Measurements from ENCODE around the gene STARD5.

Gene STARD5

DNA sequence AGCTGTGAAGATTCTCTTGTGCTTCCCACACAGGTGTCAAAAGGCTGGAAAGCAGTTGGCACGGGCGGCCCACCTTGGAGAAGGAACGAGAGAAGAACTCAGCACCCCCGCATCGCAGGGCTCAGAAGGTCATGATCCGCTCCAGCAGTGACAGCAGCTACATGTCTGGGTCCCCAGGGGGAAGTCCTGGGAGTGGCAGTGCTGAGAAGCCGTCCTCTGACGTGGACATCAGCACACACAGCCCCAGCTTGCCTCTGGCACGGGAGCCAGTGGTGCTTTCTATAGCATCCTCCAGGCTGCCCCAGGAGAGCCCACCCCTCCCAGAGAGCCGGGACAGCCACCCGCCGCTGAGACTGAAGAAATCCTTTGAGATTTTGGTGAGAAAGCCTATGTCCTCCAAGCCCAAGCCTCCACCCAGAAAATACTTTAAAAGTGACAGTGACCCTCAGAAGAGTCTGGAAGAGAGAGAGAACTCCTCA, 31.4 kb downstream of the STARD5 start:
- DNase-seq (ENCODE audit: low read depth): no peak

- no peak for DNase-seq (ENCODE audit: low read depth)
Measured at GRCh38 chr15:81291916-81292522, 31.9 kb downstream of the STARD5 start.

DNA sequence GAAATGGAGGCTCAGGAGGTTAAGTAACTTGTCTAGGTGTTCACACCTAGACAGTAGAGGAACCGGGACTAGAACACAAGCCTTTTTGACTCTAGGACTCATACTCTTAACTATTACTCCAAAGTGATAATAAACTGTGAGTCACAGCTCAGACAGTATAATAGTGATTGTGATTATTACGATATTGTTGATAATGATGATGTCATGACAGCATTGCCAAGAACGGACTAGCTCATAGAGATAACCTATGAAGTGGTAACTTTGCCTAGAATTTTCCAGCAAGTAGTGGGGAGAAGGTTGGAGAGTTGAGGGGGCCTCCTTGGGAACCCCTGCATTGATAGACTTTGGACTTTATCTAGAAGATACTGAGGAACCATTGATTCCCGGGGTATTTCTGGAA, 34.0 kb downstream of the STARD5 start:
- DNase-seq (ENCODE audit: low read depth): no peak

DNA sequence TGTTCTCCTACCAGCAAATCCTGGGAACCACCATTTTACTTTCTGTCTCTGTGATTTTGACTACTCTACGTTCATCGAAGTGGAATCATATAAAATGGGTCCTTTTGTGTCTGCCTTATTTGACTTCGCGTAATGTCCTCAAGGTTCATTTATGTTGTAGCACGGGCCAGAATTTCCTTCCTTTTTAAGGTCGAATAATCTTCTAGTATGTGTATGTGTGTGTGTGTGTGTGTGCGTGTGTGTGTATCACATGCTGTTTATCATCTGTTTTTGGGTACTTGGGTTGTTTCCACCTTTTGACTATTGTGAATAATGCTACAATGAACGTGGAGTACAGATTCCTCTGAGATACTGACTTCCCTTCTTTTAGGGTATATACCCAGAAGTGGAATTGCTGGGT, 35.3 kb downstream of the STARD5 start:
- no peak for DNase-seq (ENCODE audit: low read depth)

DNA sequence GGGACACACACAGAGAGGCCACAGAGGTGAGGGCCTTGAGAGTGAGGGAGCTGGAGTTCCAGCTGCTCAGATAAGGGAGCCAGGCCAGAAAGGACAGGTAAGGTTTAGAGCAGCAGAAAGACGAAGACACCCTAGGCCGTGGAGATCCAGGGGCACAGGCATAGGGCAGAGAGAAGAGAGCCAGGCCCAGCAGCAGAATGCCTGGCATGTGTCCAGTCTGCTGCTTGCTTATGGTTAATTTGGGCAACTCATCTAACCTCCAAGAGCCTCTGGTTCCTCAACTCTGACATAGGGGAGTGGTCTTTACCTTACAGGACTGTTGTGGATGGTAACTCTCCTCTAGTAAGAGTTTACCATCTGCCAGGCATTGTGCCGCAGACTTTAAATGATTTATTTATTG, 35.9 kb downstream of the STARD5 start:
- DNase-seq (ENCODE audit: low read depth): no peak

- DNase-seq (ENCODE audit: low read depth): no peak
Measured at GRCh38 chr15:81286621-81287121, 37.3 kb downstream of the STARD5 start.

GRCh38 chr15:81285461-81285860, 38.5 kb downstream of the STARD5 start:
- DNase-seq (ENCODE audit: low read depth): no peak

DNA sequence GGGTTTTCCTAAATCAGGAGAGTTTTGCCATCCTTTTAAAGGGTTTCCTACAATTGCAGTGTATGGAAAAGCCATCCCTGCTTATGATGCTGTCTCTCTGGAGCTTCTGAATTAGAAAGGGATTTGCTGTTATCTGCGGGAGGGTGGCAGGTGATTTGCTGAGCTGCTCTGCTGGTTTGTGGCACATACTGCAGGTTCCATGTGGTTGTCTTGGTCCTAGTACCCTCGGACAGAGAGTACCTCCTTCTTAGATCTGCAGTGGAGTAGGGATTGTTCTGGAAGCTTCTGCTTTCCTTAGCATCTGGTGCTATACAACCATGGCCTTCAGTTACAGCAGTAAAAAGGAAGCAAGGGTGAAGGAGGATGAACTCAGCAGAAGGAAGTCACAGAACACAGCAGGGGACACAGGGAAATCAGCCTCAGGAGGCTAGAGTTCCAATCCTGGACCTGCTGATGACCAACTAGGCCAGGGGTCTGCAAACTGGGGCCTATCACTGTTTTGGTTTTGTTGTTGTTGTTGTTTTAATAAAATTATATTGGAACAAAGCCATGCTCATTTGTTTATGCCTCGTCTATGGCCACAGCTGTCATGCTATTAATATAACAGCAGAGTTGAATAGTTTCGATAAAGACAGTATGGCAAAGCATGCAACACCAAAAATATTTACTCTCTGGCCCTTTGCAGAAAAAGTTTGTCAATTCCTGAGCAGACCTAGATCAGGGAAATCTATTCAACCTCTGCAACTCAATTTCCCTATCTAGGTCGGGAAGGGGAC, 39.5 kb downstream of the STARD5 start:
- no peak for DNase-seq (ENCODE audit: low read depth)

DNA sequence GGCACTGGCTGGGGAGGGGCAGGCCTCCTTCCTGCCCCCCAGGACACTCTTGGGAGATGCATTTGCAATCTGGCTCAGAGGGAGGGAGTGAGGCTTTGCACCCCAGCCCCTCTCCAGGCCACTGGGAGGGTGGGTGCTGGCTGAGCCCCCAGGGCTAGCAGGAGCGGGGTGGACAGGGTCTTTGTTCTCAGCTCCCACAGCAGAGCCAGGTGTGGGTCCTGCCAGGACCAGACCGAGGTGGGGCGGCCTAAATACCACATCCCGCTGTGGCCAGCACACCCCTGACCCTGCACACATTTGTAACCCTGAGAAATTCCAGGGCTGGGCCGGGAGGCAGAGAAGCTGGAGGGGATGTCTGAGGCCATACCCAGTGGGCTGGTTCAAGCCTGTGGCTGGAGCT, 41.0 kb downstream of the STARD5 start:
- DNase-seq (ENCODE audit: low read depth): no peak

DNA sequence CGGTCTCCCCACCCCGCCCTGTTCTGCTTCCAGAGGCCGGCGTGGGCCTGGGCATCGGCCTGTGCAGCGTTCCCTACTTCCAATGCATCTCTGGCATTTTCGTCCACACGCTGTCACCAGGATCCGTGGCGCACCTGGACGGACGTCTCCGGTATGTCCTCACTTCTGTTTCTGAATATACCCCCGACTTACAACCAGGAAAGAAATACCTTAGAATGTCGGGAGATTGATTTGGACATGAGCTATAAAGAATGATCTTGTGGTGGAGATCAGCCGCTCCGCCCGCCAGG, 41.4 kb downstream of the STARD5 start:
- DNase-seq (ENCODE audit: low read depth): no peak

GRCh38 chr15:81281766-81282605, 42.0 kb downstream of the STARD5 start:
- no peak for DNase-seq (ENCODE audit: low read depth)

DNA sequence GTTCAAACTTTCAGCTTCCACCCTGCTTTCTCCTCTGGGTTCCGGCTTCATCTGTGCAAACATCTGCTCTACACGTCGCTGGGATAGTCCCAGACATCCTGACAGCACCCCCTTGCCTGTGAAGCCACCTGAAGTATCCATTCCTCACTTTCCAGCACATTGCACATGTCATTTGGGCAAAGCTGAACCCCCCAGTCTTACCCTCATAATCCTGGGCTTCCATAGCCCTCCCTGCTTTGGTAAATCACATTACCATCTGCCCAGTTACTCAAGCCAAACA, 42.5 kb downstream of the STARD5 start:
- DNase-seq (ENCODE audit: low read depth): no peak

DNA sequence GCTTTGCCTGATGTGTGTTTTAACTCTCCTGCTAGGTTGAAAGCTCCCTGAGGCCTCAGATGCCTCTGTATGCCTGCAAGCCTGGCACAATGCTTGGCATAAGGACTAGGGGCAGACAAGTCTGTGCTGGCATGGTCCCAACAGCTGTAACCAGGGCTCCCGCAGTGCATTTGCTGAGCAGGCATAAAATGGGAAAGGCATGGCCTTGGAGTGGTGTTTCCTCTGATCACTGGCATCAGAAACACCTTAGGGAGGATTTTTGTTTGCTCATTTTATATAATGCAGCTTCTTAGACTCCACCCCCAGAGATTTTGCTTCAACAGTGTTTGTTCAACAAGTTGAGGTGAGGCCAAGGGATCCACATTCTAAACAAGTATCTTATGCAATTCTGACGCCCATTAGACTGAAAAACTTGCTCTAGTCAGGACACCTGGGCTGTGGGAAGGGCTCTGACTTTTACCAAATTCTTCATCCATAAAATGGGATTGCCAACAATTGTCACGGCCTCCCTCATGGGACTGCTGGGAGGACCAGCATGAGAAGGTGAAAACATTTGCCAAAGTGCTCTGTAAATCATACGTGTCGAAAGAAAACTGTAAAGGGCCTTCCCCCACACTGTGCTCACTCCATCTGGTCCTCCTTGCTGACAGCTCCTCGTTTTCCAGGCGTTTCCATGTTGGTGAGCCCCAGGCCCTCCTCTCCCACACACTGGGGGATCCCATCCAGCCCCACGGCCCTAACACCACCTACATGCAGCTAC, 43.1 kb downstream of the STARD5 start:
- DNase-seq (ENCODE audit: low read depth): no peak

DNA sequence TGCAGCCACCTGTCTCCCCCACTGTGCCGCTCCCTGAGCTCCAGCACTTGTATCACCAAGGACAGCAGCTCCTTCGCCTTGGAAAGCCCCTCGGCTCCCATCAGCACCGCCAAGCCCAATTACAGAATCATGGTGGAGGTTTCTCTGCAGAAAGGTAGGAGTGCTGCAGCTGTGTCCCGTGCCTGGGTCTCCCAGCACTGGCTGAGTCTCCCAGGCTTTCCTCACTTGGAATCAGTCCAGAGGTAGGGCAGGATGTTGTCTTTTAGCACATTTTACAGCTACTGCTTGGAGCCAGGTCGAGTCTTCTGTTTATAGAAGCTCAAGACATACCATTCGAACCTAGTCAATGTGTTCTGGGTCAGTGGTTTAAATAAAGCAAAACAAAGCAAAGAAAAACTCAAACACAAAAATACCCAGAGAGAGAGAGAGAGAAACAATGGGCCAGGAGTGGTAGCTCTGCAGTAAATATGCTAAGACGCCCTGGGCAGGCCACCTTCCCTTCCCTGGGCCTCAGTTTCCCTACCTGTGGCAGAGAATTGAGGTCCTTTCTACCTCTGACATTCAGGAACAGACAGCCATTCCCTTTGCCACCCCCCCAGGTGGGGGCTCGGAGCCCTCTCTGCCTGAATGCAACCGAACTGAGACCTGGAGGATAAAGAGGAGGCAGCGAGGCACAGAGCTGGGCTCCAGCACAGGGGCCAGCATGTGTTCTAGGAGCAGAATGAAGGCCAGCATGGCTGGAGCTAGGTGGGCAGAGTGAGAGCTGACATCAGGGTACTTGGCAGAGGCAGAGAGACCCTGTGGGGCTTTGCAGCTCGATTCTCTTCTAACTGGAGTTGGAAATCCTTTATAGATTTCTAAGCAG, 44.1 kb downstream of the STARD5 start:
- peak; percentile 17 for DNase-seq (ENCODE audit: low read depth)

GRCh38 chr15:81278306-81279029, 45.5 kb downstream of the STARD5 start:
- no peak for DNase-seq (ENCODE audit: low read depth)

GRCh38 chr15:81277851-81278250, 46.1 kb downstream of the STARD5 start:
- no peak for DNase-seq (ENCODE audit: low read depth)

GRCh38 chr15:81276967-81277366, 47.0 kb downstream of the STARD5 start:
- no peak for DNase-seq (ENCODE audit: low read depth)

GRCh38 chr15:81275711-81276392, 48.1 kb downstream of the STARD5 start:
- no peak for DNase-seq (ENCODE audit: low read depth)

- peak; percentile 81 for DNase-seq (ENCODE audit: low read depth)
Measured at GRCh38 chr15:81274931-81275707, 48.8 kb downstream of the STARD5 start.

All from amniotic epithelial cell (primary cell).